HG03457 (cell line): ENCODE data around the gene DOK6.

Experiments used
- ATAC-seq: cut with Tn5 transposase; IDR thresholded peaks from one replicate; pipeline ENCODE4 v1.9.1; 2021; ENCODE audit warnings: moderate number of reproducible peaks; ENCODE audit not compliant: unreplicated experiment

The DOK6 gene

GRCh38 chr18:69537183-69537582 lies 136.5 kb downstream of the DOK6 start:
- no peak for ATAC-seq

- no peak for ATAC-seq
These were observed 138.2 kb downstream of the DOK6 start for GRCh38 chr18:69538849-69539248.

GRCh38 chr18:69539404-69539803 lies 138.7 kb downstream of the DOK6 start:
- ATAC-seq: no peak

- no peak for ATAC-seq
These were observed 155.5 kb downstream of the DOK6 start for GRCh38 chr18:69556228-69556627.

GRCh38 chr18:69557282-69557681 lies 156.6 kb downstream of the DOK6 start:
- ATAC-seq: no peak

GRCh38 chr18:69558052-69558451 lies 157.4 kb downstream of the DOK6 start:
- ATAC-seq: no peak

GRCh38 chr18:69559604-69560003 lies 158.9 kb downstream of the DOK6 start:
- no peak for ATAC-seq

GRCh38 chr18:69564602-69565001 lies 163.9 kb downstream of the DOK6 start:
- no peak for ATAC-seq

GRCh38 chr18:69567813-69568488 lies 167.3 kb downstream of the DOK6 start:
- ATAC-seq: no peak

- ATAC-seq: no peak
These were observed 168.4 kb downstream of the DOK6 start for GRCh38 chr18:69569133-69569532.

GRCh38 chr18:69574401-69574800 lies 173.7 kb downstream of the DOK6 start:
- ATAC-seq: no peak

- no peak for ATAC-seq
These were observed 179.4 kb downstream of the DOK6 start for GRCh38 chr18:69580107-69580506.

GRCh38 chr18:69584429-69584828 lies 183.7 kb downstream of the DOK6 start:
- no peak for ATAC-seq

GRCh38 chr18:69585696-69586095 lies 185.0 kb downstream of the DOK6 start:
- ATAC-seq: no peak

- ATAC-seq: no peak
These were observed 185.8 kb downstream of the DOK6 start for GRCh38 chr18:69586537-69586936.

- no peak for ATAC-seq
These were observed 187.6 kb downstream of the DOK6 start for GRCh38 chr18:69588301-69588700.

- no peak for ATAC-seq
These were observed 189.5 kb downstream of the DOK6 start for GRCh38 chr18:69590150-69590549.

- ATAC-seq: no peak
These were observed 195.7 kb downstream of the DOK6 start for GRCh38 chr18:69596345-69596744.

GRCh38 chr18:69597561-69597960 lies 196.9 kb downstream of the DOK6 start:
- no peak for ATAC-seq

GRCh38 chr18:69599377-69599776 lies 198.7 kb downstream of the DOK6 start:
- ATAC-seq: no peak

- no peak for ATAC-seq
These were observed 211.6 kb downstream of the DOK6 start for GRCh38 chr18:69612242-69612641.

- no peak for ATAC-seq
These were observed 215.4 kb downstream of the DOK6 start for GRCh38 chr18:69616114-69616513.

GRCh38 chr18:69617408-69617807 lies 216.7 kb downstream of the DOK6 start:
- no peak for ATAC-seq
